ENCODE measurements around the gene CLDN9.

- TF ChIP-seq POLR2A (IDR thresholded peaks at IDR 0.05) (no peak), CTCF (IDR thresholded peaks at IDR 0.05) (no peak)
These were observed 7.9 kb upstream of the CLDN9 start for GRCh38 chr16:3004781-3005284.
